OCI-M2 (cell line): ENCODE data around the gene KLHL22.
"Not testable (repeated sequence)": the region's sequence is repeated elsewhere in the genome, so short reads cannot be mapped to it uniquely, and the experiment has no call there.

Source experiments
- DNase-seq: peaks from one replicate; lab custom pipeline; 2025; ENCODE audit not compliant: unreplicated experiment; lab: John Stamatoyannopoulos, UW

Gene KLHL22

GRCh38 chr22:20503816-20504215, 8.2 kb upstream of the KLHL22 start:
- no peak for DNase-seq

DNA sequence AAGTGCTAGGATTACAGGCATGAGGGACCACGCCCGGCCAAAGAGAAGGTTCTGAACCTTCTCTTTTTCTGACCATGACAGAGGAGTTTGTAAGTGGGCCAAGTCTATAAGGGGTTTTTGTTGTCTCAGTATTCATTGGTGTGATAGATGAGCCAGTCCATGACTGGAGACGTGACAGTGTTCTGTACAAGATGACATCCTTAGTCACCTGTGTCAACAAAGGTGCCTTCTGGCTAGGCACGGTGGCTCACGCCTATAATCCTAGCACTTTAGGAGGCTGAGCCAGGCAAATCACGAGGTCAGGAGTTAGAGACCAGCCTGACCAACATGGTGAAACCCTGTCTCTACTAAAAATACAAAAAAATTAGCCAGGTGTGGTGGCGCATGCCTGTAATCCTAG, 4.2 kb upstream of the KLHL22 start:
- DNase-seq: no peak

DNA sequence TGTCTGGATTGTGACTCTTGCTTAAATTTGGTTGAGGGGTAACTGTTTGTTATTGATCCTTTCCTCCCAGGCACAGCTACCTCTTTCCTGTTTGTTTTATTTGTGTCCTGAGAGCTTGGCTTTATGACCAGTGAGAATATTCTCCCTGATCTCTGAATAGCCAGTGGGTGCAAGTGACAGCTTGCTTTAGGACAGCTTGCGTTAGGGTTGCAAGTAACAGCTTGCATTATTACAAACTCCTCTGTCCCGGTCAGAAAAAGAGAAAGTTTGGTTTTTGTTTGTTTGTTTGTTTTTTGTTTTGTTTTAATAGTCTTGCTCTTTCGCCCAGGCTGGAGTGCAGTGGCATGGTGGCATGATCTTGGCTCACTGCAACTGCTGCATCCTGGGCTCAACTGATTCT, 3.3 kb upstream of the KLHL22 start:
- no peak for DNase-seq

GRCh38 chr22:20497426-20497825, 1.8 kb upstream of the KLHL22 start:
- no peak for DNase-seq

DNA sequence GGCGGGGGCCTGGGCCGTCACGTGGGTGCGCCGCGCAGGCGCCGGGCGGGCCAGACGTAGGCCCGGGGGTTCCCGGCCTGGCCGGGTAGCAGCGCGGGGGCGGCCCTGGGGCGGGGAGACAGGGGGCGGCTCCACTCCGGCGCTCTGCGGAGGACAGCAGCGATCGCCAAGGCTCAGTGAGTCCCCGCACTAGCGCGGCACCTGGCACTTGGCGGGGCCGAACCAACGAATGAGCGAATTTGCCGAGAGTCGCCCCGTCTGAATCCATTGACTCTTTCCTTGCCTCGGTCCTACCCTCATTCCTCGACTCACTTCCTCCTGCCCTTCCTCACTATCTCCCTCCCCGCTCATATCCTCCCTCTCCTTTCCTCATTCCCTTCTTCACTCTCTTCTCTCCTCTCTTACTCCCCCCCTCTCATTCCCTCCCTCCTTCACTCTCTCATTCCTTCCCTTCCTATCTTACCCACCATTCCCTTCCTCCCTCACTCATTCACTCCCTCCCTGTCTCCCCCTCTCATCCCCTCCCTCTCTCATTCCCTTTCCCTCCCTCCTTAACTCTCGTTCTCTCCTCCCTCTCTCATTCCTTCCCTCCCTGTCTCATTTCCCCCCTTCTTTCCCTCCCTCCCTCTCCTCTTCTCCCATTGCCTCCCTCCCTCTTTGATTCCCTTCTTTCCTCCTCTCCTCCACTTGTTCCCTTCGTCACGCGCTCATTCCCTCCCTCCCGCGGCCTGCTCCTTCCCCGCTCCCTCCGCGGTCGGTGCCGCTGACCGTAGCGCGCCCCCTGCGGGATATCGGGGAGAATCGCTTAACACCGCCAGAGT, 476 bp upstream of the KLHL22 start:
- peak; percentile 20 for DNase-seq

DNA sequence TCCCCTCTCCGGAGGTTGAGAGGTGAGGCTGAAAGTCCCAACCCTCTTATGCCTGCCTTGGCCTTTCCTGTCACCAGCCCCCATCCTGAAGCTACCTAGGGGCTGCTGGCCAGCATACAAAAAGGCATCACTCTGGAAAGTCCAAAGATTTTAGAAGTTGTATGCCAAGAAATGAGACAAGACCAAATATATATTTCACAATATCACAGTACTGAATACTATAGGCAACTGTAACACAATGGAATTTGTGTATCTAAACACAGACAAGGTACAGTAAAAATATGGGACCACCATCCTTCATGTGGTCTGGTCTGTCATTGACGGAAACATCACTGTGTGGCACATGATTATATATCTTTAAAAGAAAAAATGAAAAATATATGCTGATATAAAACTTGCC, 4.2 kb downstream of the KLHL22 start:
- DNase-seq: no peak

DNA sequence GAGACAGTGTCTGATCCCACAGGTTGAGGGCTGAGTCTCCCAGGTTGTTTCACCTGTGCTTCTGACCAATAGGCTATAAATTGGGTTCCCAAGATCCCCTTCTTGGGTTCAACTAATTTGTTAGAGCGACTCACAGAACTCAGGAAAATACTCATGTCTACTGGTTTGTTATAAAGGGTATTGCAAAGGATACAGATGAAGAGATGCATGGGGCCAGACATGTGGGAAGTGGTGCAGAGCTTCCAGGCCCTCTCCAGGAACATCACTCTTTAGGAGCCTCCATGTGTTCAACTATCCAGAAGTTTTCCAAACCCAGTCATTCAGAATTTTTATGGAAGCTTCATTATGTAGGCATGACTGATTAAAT, 4.7 kb downstream of the KLHL22 start:
- no peak for DNase-seq

GRCh38 chr22:20490183-20490940, 5.2 kb downstream of the KLHL22 start:
- DNase-seq: no peak

DNA sequence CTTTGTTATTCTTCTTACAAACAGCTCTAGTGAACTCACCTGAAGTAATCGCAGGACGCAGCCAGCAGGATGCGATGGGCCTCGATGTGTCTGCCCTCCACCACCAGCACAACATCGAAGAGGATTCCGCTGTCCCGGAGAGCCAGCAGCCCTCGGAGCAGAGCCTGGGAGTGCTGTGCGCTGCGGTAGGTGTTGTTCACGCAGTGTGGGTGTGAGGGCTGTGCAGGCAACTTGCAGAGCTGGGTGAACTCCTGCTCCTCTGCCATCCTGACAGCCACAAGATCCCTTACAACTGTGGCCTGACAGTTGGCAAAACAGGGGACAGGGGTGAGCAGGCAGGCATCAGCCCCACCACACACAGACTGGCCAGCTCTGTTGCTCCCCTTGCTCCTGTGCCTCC, 6.6 kb downstream of the KLHL22 start:
- no peak for DNase-seq

DNA sequence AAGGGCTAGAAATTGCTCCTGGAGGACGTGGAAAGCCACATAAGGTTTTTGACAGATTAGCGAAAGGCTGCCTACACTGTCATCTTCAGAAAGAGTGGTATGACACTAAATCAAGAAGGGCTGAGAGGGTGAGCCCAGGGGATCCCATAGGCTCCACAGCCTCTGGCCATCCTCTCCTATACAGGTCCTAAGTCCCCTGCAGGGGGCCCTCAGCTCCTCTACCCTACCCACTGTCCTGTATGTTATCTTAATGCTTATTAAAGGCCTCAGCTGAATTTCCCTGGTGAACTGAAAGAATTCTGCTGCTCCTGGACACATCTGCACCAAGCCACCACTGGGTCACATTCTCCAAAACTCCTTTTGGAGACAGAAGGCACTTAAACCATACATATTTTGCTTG, 7.9 kb downstream of the KLHL22 start:
- no peak for DNase-seq

DNA sequence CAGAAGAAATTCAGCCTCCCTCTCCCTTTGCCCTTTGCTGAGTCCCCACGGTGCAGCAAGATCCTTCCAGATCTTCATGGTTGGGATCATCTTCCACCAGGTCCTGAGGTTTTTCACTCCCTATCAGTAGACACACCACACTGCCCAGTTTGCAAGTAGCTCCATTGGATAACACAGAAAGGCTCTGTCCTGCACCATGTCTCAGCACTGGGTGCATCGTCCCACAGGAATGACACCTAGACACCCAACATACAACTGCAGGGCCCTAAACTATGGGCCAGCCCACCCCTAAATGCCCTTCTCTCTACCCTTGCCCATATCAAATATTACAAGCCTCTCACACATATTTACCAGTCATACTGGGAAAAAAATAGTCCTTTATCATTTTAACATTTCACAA, 9.4 kb downstream of the KLHL22 start:
- DNase-seq: no peak

- DNase-seq: no peak
Observed at GRCh38 chr22:20484948-20485683, 10.5 kb downstream of the KLHL22 start.

DNA sequence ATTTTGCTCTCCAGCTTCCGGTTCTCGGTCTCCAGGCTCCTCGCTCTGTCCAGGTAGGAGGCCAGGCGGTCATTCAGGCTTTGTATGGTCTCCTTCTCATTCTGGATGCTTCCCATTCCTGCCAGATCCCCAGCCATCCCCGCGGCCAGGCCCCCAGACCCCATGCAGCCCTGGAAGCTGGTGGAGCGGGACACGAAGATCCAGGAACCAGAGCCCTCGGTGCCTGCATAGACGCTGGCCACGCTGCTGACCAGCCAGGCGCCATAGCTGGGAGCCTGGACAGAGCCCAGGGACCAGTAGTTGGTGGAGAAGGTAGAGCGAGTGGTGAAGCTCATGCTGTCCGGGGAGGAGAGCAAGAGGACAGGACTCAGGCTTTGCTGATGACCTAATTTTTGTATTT, 11.8 kb downstream of the KLHL22 start:
- no peak for DNase-seq

DNA sequence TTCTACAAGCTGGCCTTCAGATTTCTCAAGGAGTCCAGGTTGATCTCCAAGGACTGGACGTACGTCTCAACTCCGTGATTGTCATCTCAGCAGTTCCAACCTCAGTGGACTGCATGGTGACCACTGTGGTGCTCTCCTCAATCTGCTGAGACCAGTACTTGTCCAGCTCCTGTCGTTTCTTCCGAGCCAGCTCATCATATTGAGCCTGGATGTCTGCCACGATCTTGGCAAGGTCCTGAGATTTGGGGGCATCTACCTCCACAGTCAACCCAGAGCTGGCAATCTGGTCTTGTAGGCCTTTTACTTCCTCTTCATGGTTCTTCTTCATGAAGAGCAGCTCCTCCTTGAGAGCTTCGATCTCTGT, 12.5 kb downstream of the KLHL22 start:
- DNase-seq: not testable (repeated sequence)

GRCh38 chr22:20479612-20480196, 15.9 kb downstream of the KLHL22 start:
- DNase-seq: no peak

DNA sequence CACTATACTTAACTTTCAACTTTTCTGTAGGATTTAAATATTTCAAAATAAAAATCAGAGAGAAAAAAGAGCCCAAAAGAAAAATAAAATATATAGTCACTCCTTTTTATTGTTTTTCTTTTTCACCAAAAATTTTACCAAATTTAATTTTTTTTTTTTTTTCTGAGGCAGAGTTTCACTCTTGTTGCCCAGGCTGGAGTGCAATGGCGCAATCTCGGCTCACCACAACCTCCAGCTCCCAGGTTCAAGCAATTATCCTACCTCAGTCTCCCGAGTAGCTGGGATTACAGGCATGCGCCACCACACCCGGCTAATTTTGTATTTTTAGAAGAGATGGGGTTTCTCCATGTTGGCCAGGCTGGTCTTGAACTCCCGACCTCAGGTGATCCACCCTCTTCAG, 17.5 kb downstream of the KLHL22 start:
- DNase-seq: not testable (repeated sequence)

DNA sequence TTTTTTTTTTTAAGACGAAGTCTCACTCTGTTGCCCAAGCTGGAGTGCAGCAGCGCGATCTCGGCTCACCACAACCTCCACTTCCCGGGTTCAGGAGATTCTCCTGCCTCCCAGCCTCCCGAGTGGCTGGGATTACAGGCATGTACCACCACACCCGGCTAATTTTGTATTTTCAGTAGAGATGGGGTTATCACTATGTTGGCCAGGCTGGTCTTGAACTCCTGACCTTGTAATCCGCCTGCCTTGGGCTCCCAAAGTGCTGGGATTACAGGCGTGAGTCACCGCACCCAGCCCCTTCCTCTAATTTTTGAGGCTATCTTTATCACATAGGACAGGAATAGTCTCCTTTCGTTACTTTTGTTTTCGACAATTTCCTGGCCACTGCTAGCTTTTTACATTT, 20.0 kb downstream of the KLHL22 start:
- DNase-seq: not testable (repeated sequence)

DNA sequence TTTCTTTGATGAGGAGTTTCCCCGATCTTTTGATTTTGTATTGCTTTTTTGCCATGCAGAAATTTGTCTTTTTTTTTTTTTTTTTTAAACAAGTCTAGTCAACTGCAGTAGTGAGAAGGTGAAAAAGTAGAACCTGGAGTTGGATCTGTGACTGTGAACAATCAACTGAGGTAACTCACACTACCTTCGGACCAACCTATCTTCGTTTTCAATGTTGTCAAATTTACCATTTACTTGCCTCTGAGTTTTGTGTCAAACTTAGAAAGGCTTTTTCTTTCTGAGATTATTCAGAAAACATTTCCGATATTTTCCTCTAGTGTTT, 20.5 kb downstream of the KLHL22 start:
- DNase-seq: no peak

GRCh38 chr22:20472629-20473442, 22.8 kb downstream of the KLHL22 start:
- DNase-seq: no peak

DNA sequence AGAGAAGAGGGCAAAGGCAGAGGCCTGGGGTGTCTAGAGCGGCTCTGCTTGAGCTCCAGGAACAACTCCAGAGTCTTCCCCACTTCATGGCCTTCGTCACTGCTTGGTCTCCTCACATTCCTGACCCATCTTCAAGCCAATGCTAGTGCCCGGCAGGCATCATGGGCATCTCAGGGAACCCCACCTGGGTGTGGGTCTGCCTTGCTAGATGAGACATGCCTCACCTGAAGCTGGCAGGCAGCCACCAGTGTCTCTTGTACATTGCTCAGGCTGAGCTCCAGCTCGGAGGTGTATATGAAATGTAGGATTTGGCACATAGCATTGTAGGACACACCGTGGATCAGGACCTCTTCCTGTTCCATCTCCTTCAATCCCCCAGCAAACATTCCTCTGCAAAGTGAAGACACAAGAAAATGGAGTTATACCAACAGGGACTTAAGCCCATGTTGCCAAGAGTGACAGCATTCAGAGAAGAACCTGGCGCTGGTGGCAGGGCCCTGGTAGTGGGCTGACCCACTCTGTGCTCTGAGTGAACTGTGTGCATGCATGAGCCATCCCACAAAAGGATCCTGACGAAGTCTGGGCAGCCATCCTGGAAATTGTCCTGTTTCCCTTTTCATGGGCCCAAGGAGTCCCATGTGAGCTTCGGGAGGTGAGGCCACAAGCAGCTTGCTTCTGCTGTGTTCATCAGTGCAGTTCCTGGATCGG, 24.3 kb downstream of the KLHL22 start:
- no peak for DNase-seq
